TTC549 (cell line): ENCODE data around the gene VTI1A.
"Not testable (repeated sequence)": the region's sequence is repeated elsewhere in the genome, so short reads cannot be mapped to it uniquely, and the experiment has no call there.

ENCODE experiments used
- FAIRE-seq: peaks from 2 replicates; lab custom pipeline; 2012; peaks lifted over from hg19 to GRCh38; lab: Jason Lieb, UNC

The VTI1A gene

GRCh38 chr10:112507046-112507445 is 60.0 kb downstream of the VTI1A start:
- no peak for FAIRE-seq

DNA sequence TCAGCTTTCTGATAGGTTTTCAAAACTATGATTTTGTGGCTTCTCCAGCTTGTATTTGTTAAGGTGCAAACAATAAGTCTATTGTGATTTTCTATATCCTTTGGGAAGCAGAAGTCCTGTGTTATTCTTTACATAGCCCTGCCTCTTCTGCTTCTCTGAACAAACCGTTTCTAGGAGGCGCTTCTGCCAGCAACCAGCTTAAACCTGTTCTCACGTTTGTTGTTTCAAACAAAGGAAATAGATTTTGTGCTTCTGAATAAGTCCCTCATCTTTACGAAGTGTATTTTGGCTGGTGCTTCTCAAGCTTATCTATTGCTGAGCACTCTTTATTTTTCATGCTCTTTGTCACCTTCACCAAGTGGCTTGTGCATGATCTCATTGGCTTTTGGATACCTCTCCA is 61.0 kb downstream of the VTI1A start:
- FAIRE-seq, result no peak

GRCh38 chr10:112509558-112510291 is 62.7 kb downstream of the VTI1A start:
- no peak for FAIRE-seq

- no peak for FAIRE-seq
These were observed 63.4 kb downstream of the VTI1A start for GRCh38 chr10:112510384-112510783.

DNA sequence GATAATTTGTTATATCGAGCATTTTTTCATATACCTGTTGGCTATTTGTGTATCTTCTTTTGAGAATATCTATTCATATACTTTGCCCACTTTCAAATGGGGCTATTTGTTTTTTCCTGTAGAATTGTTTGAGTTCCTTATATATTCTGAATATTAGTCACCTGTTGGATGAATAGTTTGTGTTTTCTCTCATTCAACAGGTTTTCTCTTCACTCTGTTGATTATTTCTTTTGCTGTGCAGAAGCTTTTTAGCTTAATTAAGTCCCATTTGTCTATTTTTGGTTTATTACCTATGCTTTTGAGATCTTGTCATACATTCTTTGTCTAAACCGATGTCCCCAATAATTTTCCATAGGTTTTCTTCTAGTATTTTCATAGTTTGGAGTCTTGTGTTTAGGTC is 65.3 kb downstream of the VTI1A start:
- no peak for FAIRE-seq

- FAIRE-seq, result no peak
These were observed 68.1 kb downstream of the VTI1A start for GRCh38 chr10:112515126-112515525.

GRCh38 chr10:112515852-112516251 is 68.8 kb downstream of the VTI1A start:
- FAIRE-seq, result no peak

- no peak for FAIRE-seq
These were observed 70.4 kb downstream of the VTI1A start for GRCh38 chr10:112517451-112517862.

- no peak for FAIRE-seq
These were observed 72.2 kb downstream of the VTI1A start for GRCh38 chr10:112519133-112519761.

GRCh38 chr10:112520914-112521313 is 73.9 kb downstream of the VTI1A start:
- FAIRE-seq, result no peak

DNA sequence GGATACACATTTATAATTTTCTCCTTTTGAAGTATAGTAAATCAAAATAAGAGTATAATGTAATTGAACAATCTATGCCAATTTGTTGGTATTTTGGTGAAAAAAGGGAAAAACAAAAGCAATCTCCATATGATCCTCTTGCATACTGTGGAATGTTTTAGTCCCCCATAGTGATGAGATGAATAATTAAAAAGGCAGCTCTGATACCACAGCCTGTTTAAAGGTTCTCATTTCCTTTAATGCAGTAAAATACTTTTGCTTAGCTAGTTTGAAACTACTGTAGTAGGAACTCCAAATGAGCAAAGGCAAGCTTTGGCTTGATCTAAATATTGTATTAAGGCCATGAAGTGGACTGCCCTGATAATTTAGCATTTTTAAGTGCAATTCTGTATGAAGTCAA is 77.6 kb downstream of the VTI1A start:
- FAIRE-seq, result no peak

GRCh38 chr10:112525200-112525599 is 78.2 kb downstream of the VTI1A start:
- no peak for FAIRE-seq

GRCh38 chr10:112526139-112526538 is 79.1 kb downstream of the VTI1A start:
- no peak for FAIRE-seq

GRCh38 chr10:112526906-112527305 is 79.9 kb downstream of the VTI1A start:
- no peak for FAIRE-seq

DNA sequence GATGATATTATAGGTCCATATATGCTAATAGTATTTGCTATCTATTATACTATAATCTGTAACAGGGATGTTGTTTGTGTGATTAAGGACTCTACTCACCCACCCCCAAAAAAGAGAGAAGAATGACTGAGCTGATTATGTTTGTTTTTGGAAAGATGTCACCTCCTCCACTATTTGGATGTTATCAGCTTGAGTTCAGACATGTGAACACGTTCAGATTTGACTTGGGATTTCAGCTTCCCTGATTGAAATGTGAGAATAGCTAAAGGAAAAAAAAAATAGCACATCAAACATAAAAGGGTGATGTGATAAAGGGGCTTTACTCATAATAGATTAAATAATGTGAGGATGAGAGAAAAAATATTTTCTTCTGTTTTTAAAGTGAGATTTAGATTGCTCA is 81.2 kb downstream of the VTI1A start:
- no peak for FAIRE-seq

DNA sequence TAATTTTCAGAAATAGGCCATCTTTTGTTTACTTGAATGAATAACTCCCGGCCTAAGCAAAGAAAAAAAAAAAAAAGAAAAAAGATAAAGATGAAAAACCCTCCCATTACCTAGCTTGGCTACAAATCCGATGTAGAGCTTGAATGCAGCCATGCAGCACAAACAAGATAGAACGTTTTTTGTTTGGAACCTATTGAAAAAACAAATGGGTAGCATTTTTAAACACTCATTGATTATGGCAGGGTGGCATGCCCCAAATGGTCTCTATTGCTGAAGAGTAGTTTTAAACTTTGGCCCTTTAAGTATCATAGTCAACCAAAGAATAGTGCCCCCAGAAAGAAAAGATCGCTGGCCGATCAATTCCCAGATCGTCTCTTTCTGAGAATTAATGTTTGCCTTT is 84.4 kb downstream of the VTI1A start:
- FAIRE-seq, result no peak

DNA sequence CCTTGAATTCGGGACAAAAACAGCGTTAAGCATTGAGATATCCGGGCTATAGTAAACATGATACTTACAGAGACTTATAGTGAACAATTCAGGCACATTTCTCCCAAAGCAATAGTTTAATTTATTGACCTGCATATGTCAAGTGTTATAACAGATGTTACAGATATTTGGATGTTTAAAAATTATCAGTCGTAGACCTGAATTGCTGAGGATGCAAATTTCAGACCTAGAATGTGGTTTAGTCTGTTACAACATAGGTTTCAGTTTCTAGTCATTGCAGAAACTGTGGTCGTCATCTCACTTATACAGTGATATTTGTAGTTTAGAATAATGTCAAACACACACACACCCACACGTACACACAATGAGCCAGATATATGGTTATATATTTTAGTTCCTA is 85.2 kb downstream of the VTI1A start:
- no peak for FAIRE-seq

DNA sequence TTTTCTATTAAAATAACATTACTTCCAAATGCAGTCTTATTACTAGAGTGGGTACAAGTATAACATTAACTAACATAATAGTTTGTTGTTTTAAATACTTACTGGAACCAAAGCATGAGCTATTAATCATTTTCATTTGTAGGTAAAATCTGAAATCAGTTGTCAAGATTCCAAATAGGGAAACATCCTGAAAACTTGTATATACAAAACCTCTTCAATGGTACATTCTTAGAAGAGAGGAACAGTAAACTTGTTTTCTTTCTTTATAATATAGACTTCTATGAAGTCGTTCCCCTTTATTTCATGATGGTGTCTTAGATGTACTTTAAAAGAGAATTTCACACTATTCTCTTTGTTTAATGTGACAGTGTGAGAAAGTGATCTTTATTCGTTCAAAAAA is 85.9 kb downstream of the VTI1A start:
- FAIRE-seq, result no peak

DNA sequence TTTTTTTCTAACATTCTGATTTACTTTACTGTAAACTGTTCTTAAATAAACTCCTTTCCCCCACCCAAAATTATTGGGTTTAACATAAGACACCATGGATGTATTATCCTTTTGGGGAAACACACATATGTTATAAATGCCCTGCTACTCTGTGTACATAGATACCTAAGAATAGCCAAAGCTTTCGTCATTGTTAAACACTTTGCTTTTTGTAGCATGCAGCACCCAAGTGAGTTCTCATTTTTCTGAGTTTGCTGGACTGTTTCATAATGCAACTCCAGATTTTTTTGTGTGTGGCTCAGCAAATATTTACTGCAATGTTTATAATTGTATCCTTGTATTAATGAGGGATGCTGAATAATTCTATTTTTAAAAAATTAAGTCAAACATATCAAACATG is 86.9 kb downstream of the VTI1A start:
- FAIRE-seq, result no peak

DNA sequence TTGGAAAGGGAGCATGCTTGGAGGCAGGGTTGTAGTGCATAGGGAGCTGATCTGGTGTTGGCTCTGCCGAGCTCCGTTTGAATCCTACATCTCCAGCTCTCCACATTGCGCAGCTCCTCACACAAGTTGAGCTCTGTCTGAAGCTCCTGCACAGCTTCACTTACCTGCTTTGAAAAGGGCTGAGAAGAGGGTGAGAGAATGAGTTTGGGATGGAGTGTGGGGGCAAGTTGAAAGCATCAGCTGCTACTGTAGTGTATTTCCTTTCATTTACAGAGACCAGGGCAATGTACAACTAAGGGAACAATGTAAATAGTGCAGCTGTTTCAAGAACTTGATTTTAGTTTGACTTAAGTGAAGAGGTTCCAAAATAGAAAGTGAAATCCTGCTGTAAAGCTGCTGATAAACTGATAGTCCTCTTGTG is 88.5 kb downstream of the VTI1A start:
- no peak for FAIRE-seq

- no peak for FAIRE-seq
These were observed 89.6 kb downstream of the VTI1A start for GRCh38 chr10:112536663-112537062.

GRCh38 chr10:112538168-112538567 is 91.2 kb downstream of the VTI1A start:
- FAIRE-seq, result no peak

GRCh38 chr10:112539340-112539739 is 92.3 kb downstream of the VTI1A start:
- FAIRE-seq, result no peak

GRCh38 chr10:112542823-112543222 is 95.8 kb downstream of the VTI1A start:
- FAIRE-seq, result not testable (repeated sequence)
